ENCODE data around the gene IL7R. TPM values are rescaled to one million over a fixed set of nuclear protein-coding genes. Genes with fewer than 3 reads are reported as not detected.

IL7R gene
- total RNA-seq, 2 experiments from 2014 or later: 136 to 142 TPM

DNA sequence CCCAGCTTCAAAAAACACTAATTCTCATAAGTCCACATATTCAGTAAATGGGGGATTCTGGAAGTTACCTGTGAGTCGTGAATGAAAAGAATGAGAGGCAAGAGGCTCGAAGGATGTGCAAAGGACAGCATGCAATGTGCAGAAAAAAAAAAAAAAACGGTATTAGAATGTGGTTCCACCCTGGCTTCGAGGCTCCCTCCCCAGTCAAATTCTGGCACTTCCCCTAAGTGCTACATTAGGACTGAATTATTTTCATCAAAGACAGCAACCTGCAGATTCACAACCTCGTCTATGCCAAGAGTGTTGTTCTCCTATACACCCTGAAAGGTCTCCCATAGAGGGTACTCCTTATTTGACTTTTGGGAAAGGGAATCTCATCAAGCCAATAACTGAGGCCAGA, 65.2 kb downstream of the IL7R start:
- Mint-ChIP-seq H3K27ac (no peak overlapping the region), H3K27me3 (no peaks in the 10 kb centered on the region), H3K36me3 (ENCODE audit: low read depth) (peaks cover 15% of the 10 kb centered on the region), H3K9me3 (peaks cover 22% of the 10 kb centered on the region), H3K4me1 (ENCODE audit: low read depth) (peaks cover 61% of the 10 kb centered on the region), H3K4me3 (no peak overlapping the region)
- POLR2A ChIA-PET: interaction anchor here (0.7 to 10.3 kb wide), 3 partner anchors 15 to 127 kb away, joined by 3 to 168 read pairs (median 8); partner anchors contain the start of gene IL7R
- peak; percentile 49 for DNase-seq
- TF ChIP-seq, protein P1, sequence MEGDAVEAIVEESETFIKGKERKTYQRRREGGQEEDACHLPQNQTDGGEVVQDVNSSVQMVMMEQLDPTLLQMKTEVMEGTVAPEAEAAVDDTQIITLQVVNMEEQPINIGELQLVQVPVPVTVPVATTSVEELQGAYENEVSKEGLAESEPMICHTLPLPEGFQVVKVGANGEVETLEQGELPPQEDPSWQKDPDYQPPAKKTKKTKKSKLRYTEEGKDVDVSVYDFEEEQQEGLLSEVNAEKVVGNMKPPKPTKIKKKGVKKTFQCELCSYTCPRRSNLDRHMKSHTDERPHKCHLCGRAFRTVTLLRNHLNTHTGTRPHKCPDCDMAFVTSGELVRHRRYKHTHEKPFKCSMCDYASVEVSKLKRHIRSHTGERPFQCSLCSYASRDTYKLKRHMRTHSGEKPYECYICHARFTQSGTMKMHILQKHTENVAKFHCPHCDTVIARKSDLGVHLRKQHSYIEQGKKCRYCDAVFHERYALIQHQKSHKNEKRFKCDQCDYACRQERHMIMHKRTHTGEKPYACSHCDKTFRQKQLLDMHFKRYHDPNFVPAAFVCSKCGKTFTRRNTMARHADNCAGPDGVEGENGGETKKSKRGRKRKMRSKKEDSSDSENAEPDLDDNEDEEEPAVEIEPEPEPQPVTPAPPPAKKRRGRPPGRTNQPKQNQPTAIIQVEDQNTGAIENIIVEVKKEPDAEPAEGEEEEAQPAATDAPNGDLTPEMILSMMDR (IDR thresholded peaks at IDR 0.05): no peak
- intact Hi-C loops (cut with micrococcal nuclease): no loop called here
- CTCF ChIA-PET: interaction anchor here (0.9 to 5.6 kb wide), 7 partner anchors 17 to 271 kb away, joined by 3 to 77 read pairs (median 4); partner anchors contain the start of gene IL7R
- ATAC-seq: no peak

DNA sequence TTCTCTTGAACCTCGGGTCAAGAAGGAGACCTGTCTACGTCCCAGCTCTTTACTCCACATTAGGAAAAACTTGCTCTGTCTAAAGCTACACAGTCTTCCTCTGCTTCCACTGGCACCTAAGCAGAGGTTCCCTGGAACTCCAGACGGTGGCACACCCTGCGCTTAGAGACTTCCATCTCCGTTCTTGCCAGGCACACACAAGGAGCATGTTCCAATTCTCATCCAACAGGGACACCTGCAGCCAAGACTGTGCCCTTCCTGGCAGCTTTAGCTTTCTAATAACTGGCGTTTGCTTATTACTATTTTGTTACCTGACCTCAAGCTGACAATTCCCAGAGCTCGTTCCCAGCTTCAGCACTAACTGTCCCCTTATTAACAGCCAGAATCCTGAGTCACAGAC, 65.8 kb downstream of the IL7R start:
- peak overlapping the region; percentile 46 for H3K27ac Mint-ChIP-seq
- CTCF ChIA-PET: interaction anchor here (0.9 to 5.6 kb wide), 7 partner anchors 17 to 302 kb away, joined by 3 to 77 read pairs (median 3); partner anchors contain the start of gene IL7R
- H3K36me3 Mint-ChIP-seq (ENCODE audit: low read depth): peaks cover 13% of the 10 kb centered on the region
- POLR2A ChIA-PET: interaction anchor here (0.7 to 10.3 kb wide), 5 partner anchors 16 to 143 kb away, joined by 3 to 168 read pairs (median 8); partner anchors contain the start of gene IL7R
- H3K4me3 Mint-ChIP-seq: no peak overlapping the region
- TF ChIP-seq, protein P1 (IDR thresholded peaks at IDR 0.05): no peak
- H3K4me1 Mint-ChIP-seq (ENCODE audit: low read depth): peaks cover 61% of the 10 kb centered on the region
- intact Hi-C loops (cut with micrococcal nuclease): no loop called here
- ATAC-seq (no peak), DNase-seq (no peak)
- H3K9me3 Mint-ChIP-seq: peaks cover 22% of the 10 kb centered on the region
- no peaks in the 10 kb centered on the region for H3K27me3 Mint-ChIP-seq

DNA sequence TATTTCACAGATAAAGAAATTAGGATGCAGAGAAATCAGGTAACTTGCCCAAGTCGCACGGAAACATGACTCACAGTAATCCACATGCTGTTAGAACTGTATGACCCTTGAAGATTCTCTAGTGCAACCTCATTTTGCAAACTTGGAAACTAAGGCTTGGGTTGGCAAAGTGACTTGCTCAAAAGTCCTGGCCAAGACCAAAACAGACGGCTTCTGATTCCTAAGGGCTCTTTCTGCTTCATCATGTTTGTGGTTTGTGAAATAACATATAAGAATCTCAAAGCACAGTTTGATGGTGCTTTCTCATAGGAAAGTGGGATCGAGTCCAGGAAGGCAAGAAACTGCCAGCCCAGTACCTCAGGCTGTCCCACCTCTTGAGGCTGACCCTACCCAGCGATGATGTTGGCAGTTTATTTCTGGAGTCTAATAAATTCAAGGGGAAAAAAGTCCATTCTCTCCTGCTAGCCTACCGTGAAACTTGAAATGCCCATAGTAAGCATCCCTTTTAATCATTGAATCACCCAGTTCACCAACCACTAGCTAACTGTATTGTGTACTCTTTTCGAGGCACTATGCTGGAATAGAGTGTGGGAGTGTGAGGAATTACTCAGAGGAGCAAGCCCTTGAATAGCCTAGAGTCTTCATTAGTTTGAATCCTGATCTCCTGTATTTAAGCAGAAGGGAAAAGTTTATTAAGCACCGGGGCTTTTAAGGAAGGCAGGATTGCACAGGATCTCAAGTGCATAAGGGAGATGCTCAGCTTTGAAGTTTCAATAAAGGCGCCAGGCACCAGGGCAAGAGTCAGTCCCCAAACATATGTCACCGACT, 67.6 kb downstream of the IL7R start:
- Mint-ChIP-seq H3K9me3 (peaks cover 14% of the 10 kb centered on the region), H3K4me1 (ENCODE audit: low read depth) (peaks cover 49% of the 10 kb centered on the region), H3K27me3 (no peaks in the 10 kb centered on the region), H3K4me3 (peak overlapping the region; percentile 69), H3K36me3 (ENCODE audit: low read depth) (peaks cover 7% of the 10 kb centered on the region), H3K27ac (peak overlapping the region; percentile 86)
- ChIA-PET POLR2A (interaction anchor here (0.7 to 10.3 kb wide), 13 partner anchors 19 to 274 kb away, joined by 3 to 168 read pairs (median 4); partner anchors contain the start of gene IL7R), CTCF (interaction anchor here (0.6 to 9.1 kb wide), 27 partner anchors 9 to 307 kb away, joined by 3 to 151 read pairs (median 6); partner anchors contain the start of genes IL7R and SPEF2)
- ATAC-seq (peak; percentile 7), DNase-seq (peak; percentile 49)
- TF ChIP-seq, protein P1 (IDR thresholded peaks at IDR 0.05): no peak
- intact Hi-C loops (cut with micrococcal nuclease): loop anchor here (2.0 kb wide), 3 partner anchors 20 to 148 kb away; partner anchors contain the start of gene IL7R

DNA sequence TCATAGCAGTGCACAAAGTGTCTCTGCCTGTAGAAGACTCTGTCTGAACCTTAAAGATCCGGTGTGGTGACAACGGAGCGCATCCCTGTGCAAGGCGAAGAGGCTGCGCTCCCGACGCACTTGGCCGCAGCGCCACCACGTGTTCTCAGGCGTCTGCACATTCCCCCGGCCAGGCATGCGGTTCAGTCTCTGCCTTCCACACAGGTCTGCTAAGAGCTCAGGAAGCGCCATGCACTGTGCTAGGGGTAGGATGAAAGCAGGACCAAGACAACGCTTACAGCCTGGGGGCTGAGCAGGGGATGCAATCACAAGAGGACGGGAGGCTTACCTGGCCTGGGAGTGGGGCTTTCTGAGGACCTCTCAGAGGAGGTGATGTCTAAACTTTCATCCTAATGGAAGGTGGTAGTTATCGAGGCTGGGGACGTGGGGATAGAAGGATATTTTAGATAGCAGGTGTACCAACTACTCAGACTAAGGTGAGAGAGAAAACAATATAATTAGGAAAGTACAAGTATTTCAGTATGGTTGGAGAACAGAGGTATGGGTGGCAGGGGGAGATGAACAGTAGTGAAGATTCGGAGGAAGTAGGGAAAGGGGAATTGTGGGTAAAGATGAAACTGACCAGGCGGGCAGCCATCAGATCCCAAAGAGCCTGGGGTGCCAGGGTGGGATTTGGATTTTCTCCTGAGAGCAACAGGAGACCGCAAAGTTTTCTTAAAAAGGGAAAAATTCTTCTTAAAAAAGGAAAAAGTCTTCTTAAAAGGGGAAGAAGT, 68.4 kb downstream of the IL7R start:
- Mint-ChIP-seq H3K27ac (peak overlapping the region; percentile 86), H3K9me3 (peaks cover 8% of the 10 kb centered on the region), H3K27me3 (no peaks in the 10 kb centered on the region), H3K4me3 (peak overlapping the region; percentile 69), H3K4me1 (ENCODE audit: low read depth) (peaks cover 43% of the 10 kb centered on the region), H3K36me3 (ENCODE audit: low read depth) (peaks cover 2% of the 10 kb centered on the region)
- ATAC-seq (peak; percentile 86), DNase-seq (peak; percentile 90)
- intact Hi-C loops (cut with micrococcal nuclease): loop anchor here (1.0 to 5.0 kb wide), 5 partner anchors 20 to 838 kb away; partner anchors contain the start of genes IL7R and SPEF2
- CTCF ChIA-PET: interaction anchor here (0.5 to 9.1 kb wide), 46 partner anchors 11 to 836 kb away, joined by 3 to 151 read pairs (median 6); partner anchors contain the start of genes IL7R and SPEF2
- TF ChIP-seq, protein P1 (IDR thresholded peaks at IDR 0.05): peak; percentile 63
- POLR2A ChIA-PET: interaction anchor here (0.6 to 10.3 kb wide), 17 partner anchors 20 to 314 kb away, joined by 3 to 168 read pairs (median 4); partner anchors contain the start of gene IL7R
